GM19455 (cell line): ENCODE measurements around the gene CLDN6.
A peak's percentile ranks its signal among the peaks of the same experiment; 100 is the strongest.

ENCODE experiments used
- ATAC-seq: cut with Tn5 transposase; IDR thresholded peaks from one replicate; pipeline ENCODE4 v1.9.1; 2021; ENCODE audit not compliant: unreplicated experiment

The CLDN6 gene

GRCh38 chr16:3028716-3029319 is 10.8 kb upstream of the CLDN6 start:
- no peak for ATAC-seq

- no peak for ATAC-seq
Measured at GRCh38 chr16:3027983-3028715, 10.2 kb upstream of the CLDN6 start.

- ATAC-seq: no peak
Measured at GRCh38 chr16:3027489-3027795, 9.5 kb upstream of the CLDN6 start.

- no peak for ATAC-seq
Measured at GRCh38 chr16:3026609-3027488, 8.9 kb upstream of the CLDN6 start.

- ATAC-seq: no peak
Measured at GRCh38 chr16:3026003-3026378, 8.0 kb upstream of the CLDN6 start.

GRCh38 chr16:3025032-3026002 is 7.3 kb upstream of the CLDN6 start:
- no peak for ATAC-seq

GRCh38 chr16:3023669-3024478 is 5.9 kb upstream of the CLDN6 start, which contains the start of the genes HCFC1R1 and THOC6:
TSS of gene HCFC1R1 (minus strand) at chr16:3023942. CDS start at chr16:3023941, 1 bp downstream.
TSS of gene THOC6 (plus strand) at chr16:3024035. CDS start at chr16:3024327, 292 bp downstream.
- peak; percentile 75 for ATAC-seq

GRCh38 chr16:3023415-3023668 is 5.4 kb upstream of the CLDN6 start:
- no peak for ATAC-seq

GRCh38 chr16:3022684-3023414 is 4.9 kb upstream of the CLDN6 start:
- no peak for ATAC-seq

- ATAC-seq: no peak
Measured at GRCh38 chr16:3022208-3022683, 4.3 kb upstream of the CLDN6 start.

GRCh38 chr16:3021449-3022207 is 3.6 kb upstream of the CLDN6 start:
- no peak for ATAC-seq

GRCh38 chr16:3020604-3021448 is 2.8 kb upstream of the CLDN6 start:
- ATAC-seq: no peak

GRCh38 chr16:3020247-3020603 is 2.2 kb upstream of the CLDN6 start, which contains the start of gene TNFRSF12A:
TSS of gene TNFRSF12A (plus strand) at chr16:3020368. CDS start at chr16:3020398, 30 bp downstream.
- ATAC-seq: no peak

GRCh38 chr16:3019594-3020246 is 1.7 kb upstream of the CLDN6 start:
- no peak for ATAC-seq

- ATAC-seq: no peak
Measured at GRCh38 chr16:3017344-3017743, 639 bp downstream of the CLDN6 start.

GRCh38 chr16:3015865-3016521 is 2.0 kb downstream of the CLDN6 start:
- ATAC-seq: no peak

GRCh38 chr16:3014971-3015370 is 3.0 kb downstream of the CLDN6 start:
- ATAC-seq: no peak
